WTC11 (cell line): Measurements from ENCODE around the gene WDR49. TPM values are rescaled to one million over a fixed set of nuclear protein-coding genes. Genes with fewer than 3 reads are reported as not detected.

Experiments used
- ATAC-seq: fragments of 200-7000 bp; cut with Tn5 transposase; 2 replicates; pipeline ENCODE4 v1.10.0; 2021; ENCODE audit warnings: mild to moderate bottlenecking, moderate library complexity
- CTCF ChIA-PET: fragments of 300-600 bp; sonication (Branson Sonifier 250); formaldehyde crosslinking; loops from one replicate; lab custom pipeline; 2021; ENCODE audit warnings: antibody characterized with exemption; lab: Charles Lee
- POLR2A ChIA-PET: fragments of 350-600 bp; sonication (Branson Sonifier 250); formaldehyde crosslinking; loops from one replicate; lab custom pipeline; 2021; ENCODE audit warnings: antibody characterized with exemption; lab: Charles Lee
- DNase-seq: peaks from one replicate; pipeline ENCODE4 v3.0.0; 2021; ENCODE audit warnings: low spot score
- H3K27ac Mint-ChIP-seq: 2 replicates; pipeline ENCODE4 v1.8.0; 2021; ENCODE audit warnings: mixed read lengths
- H3K27me3 Mint-ChIP-seq: 2 replicates; pipeline ENCODE4 v1.8.0; 2021; ENCODE audit warnings: low read depth, mild to moderate bottlenecking, moderate library complexity, mixed read lengths
- H3K36me3 Mint-ChIP-seq: 2 replicates; pipeline ENCODE4 v1.8.0; 2021; ENCODE audit warnings: mixed read lengths
- H3K4me1 Mint-ChIP-seq: 2 replicates; pipeline ENCODE4 v1.8.0; 2022; ENCODE audit warnings: mixed read lengths
- H3K4me3 Mint-ChIP-seq: 2 replicates; pipeline ENCODE4 v1.8.0; 2021; ENCODE audit warnings: mild to moderate bottlenecking, moderate library complexity, mixed read lengths
- H3K9me3 Mint-ChIP-seq: 2 replicates; pipeline ENCODE4 v1.8.0; 2021; ENCODE audit warnings: mixed read lengths
- ATF6 ChIP-seq: sonication (generic); formaldehyde crosslinking; IDR thresholded peaks from 2 replicates; pipeline ENCODE4 v1.8.1; 2023; ENCODE audit warnings: mild to moderate bottlenecking, missing genetic modification reagents
- CDX4 ChIP-seq: fragments of 250-450 bp; sonication (Bioruptor Pico); IDR thresholded peaks from 2 replicates; pipeline ENCODE4 v1.9.0; 2021; ENCODE audit warnings: moderate library complexity, mild to moderate bottlenecking, inconsistent platforms, borderline replicate concordance
- CTCF ChIP-seq: fragments of 200-600 bp; IDR thresholded peaks from 2 replicates; pipeline ENCODE4 v1.8.0; 2022; ENCODE audit warnings: antibody characterized with exemption
- E2F5 ChIP-seq: sonication (generic); formaldehyde crosslinking; IDR thresholded peaks from 2 replicates; pipeline ENCODE4 v1.8.1; 2022; ENCODE audit warnings: mild to moderate bottlenecking, moderate library complexity, missing genetic modification reagents
- ELF4 ChIP-seq: sonication (generic); formaldehyde crosslinking; IDR thresholded peaks from 2 replicates; pipeline ENCODE4 v1.8.1; 2022; ENCODE audit warnings: low read depth, mild to moderate bottlenecking, moderate library complexity, missing genetic modification reagents
- ESRRA ChIP-seq: sonication (generic); formaldehyde crosslinking; IDR thresholded peaks from 2 replicates; pipeline ENCODE4 v1.8.1; 2022; ENCODE audit warnings: mild to moderate bottlenecking, missing genetic modification reagents, borderline replicate concordance
- ETV6 ChIP-seq: sonication (generic); formaldehyde crosslinking; IDR thresholded peaks from 2 replicates; pipeline ENCODE4 v1.8.1; 2022; ENCODE audit warnings: mild to moderate bottlenecking, missing genetic modification reagents
- FOXP1 ChIP-seq: sonication (generic); formaldehyde crosslinking; IDR thresholded peaks from 2 replicates; pipeline ENCODE4 v1.8.0; 2022; ENCODE audit warnings: missing genetic modification reagents, mild to moderate bottlenecking, moderate library complexity, borderline replicate concordance
- GABPB1 ChIP-seq: sonication (generic); formaldehyde crosslinking; IDR thresholded peaks from 2 replicates; pipeline ENCODE4 v1.8.1; 2023; ENCODE audit warnings: mild to moderate bottlenecking, missing genetic modification reagents
- HMGA2 ChIP-seq: fragments of 250-450 bp; sonication (Bioruptor Pico); IDR thresholded peaks from 2 replicates; pipeline ENCODE4 v1.4.0; 2021; ENCODE audit warnings: mild to moderate bottlenecking, moderate library complexity
- MLX ChIP-seq: sonication (generic); formaldehyde crosslinking; IDR thresholded peaks from 2 replicates; pipeline ENCODE4 v1.8.1; 2023; ENCODE audit warnings: mild to moderate bottlenecking, missing genetic modification reagents, moderate library complexity
- NR1H2 ChIP-seq: sonication (generic); formaldehyde crosslinking; IDR thresholded peaks from 2 replicates; pipeline ENCODE4 v1.9.0; 2021; ENCODE audit warnings: mild to moderate bottlenecking, moderate library complexity, missing genetic modification reagents
- OVOL2 ChIP-seq: fragments of 250-450 bp; sonication (Bioruptor Pico); IDR thresholded peaks from 2 replicates; pipeline ENCODE4 v1.9.0; 2021; ENCODE audit warnings: mild to moderate bottlenecking, borderline replicate concordance
- RELA ChIP-seq: sonication (generic); formaldehyde crosslinking; IDR thresholded peaks from 2 replicates; pipeline ENCODE4 v1.8.1; 2022; ENCODE audit warnings: missing genetic modification reagents, mild to moderate bottlenecking, borderline replicate concordance
- TEAD1 ChIP-seq: sonication (generic); formaldehyde crosslinking; IDR thresholded peaks from 2 replicates; pipeline ENCODE4 v1.8.0; 2022; ENCODE audit warnings: mild to moderate bottlenecking, missing genetic modification reagents
- TP53 ChIP-seq: sonication (generic); formaldehyde crosslinking; IDR thresholded peaks from 2 replicates; pipeline ENCODE4 v1.8.1; 2023; ENCODE audit warnings: mild to moderate bottlenecking, missing genetic modification reagents
- USF1 ChIP-seq: sonication (generic); formaldehyde crosslinking; IDR thresholded peaks from 2 replicates; pipeline ENCODE4 v1.8.0; 2022; ENCODE audit warnings: mild to moderate bottlenecking, missing genetic modification reagents
- ZBTB21 ChIP-seq: sonication (generic); formaldehyde crosslinking; IDR thresholded peaks from 2 replicates; pipeline ENCODE4 v1.8.1; 2023; ENCODE audit warnings: mild to moderate bottlenecking, missing genetic modification reagents, borderline replicate concordance
- ZNF121 ChIP-seq: sonication (generic); formaldehyde crosslinking; IDR thresholded peaks from 2 replicates; pipeline ENCODE4 v1.8.0; 2023; ENCODE audit warnings: missing genetic modification reagents
- ZNF219 ChIP-seq: sonication (generic); formaldehyde crosslinking; IDR thresholded peaks from 2 replicates; pipeline ENCODE4 v1.8.0; 2023; ENCODE audit warnings: missing genetic modification reagents, mild to moderate bottlenecking, borderline replicate concordance
- ZNF263 ChIP-seq: sonication (generic); formaldehyde crosslinking; IDR thresholded peaks from 2 replicates; pipeline ENCODE4 v1.8.1; 2022; ENCODE audit warnings: low read depth, mild to moderate bottlenecking, moderate library complexity, missing genetic modification reagents
- ZNF317 ChIP-seq: sonication (generic); formaldehyde crosslinking; IDR thresholded peaks from 2 replicates; pipeline ENCODE4 v1.8.1; 2023; ENCODE audit warnings: low read depth, mild to moderate bottlenecking, moderate library complexity, missing genetic modification reagents, borderline replicate concordance
- ZNF396 ChIP-seq: fragments of 250-450 bp; sonication (Bioruptor Pico); IDR thresholded peaks from 2 replicates; pipeline ENCODE4 v1.8.0; 2021; ENCODE audit warnings: mild to moderate bottlenecking, moderate library complexity, borderline replicate concordance
- ZNF671 ChIP-seq: fragments of 250-450 bp; sonication (Bioruptor Pico); IDR thresholded peaks from 2 replicates; pipeline ENCODE4 v1.8.0; 2021; ENCODE audit warnings: mild to moderate bottlenecking
- total RNA-seq: library from RNA; stranded (reverse); gene quantifications from 3 replicates; pipeline ENCODE4 v1.2.3, GENCODE V29; 2021

Gene WDR49
- total RNA-seq, 1 experiment from 2014 or later = 0.92 TPM

GRCh38 chr3:167700046-167700445, 46.3 kb upstream of the WDR49 start (continued):
- TF ChIP-seq E2F5 = no peak
- no peak for TF ChIP-seq ELF4 (CRISPR knock-in tag)
- TF ChIP-seq ZBTB21 (CRISPR knock-in tag) = no peak
- no peak for TF ChIP-seq ZNF121 (CRISPR knock-in tag)
- TF ChIP-seq MLX (CRISPR knock-in tag) = no peak
- TF ChIP-seq NR1H2 (CRISPR knock-in tag) = no peak

- no peaks in the 10 kb centered on the region for H3K9me3 Mint-ChIP-seq
- POLR2A ChIA-PET = interaction anchor here (0.7 kb wide), 1 partner anchor 24 kb away, joined by 3 read pairs; no protein-coding TSS in a partner anchor
- no peak for TF ChIP-seq TEAD1 (CRISPR knock-in tag)
- TF ChIP-seq ETV6 = no peak
- no peak for TF ChIP-seq ZNF121 (CRISPR knock-in tag)
- TF ChIP-seq ZNF263 (CRISPR knock-in tag) = no peak
- TF ChIP-seq HMGA2 (CRISPR knock-in tag) = no peak
- no peak for TF ChIP-seq GABPB1 (CRISPR knock-in tag)
- TF ChIP-seq RELA (CRISPR knock-in tag) = no peak
- TF ChIP-seq OVOL2 = no peak
- no peak for TF ChIP-seq ATF6 (CRISPR knock-in tag)
- no peak for TF ChIP-seq ZNF317 (CRISPR knock-in tag)
- no peak for TF ChIP-seq CDX4 (CRISPR knock-in tag)
- no peak for TF ChIP-seq ESRRA
- no peak for TF ChIP-seq USF1 (CRISPR knock-in tag)
- TF ChIP-seq FOXP1 (CRISPR knock-in tag) = no peak
- no peak for TF ChIP-seq E2F5
- no peak for TF ChIP-seq ZNF219 (CRISPR knock-in tag)
- no peak for TF ChIP-seq CTCF
- TF ChIP-seq ZNF671 (CRISPR knock-in tag) = no peak
- TF ChIP-seq TP53 (CRISPR knock-in tag) = no peak
- TF ChIP-seq ZNF396 (CRISPR knock-in tag) = no peak
- TF ChIP-seq, all 79 proteins: peak for 0
- Mint-ChIP-seq H3K4me3 (no peak overlapping the region), H3K4me1 (peaks cover 20% of the 10 kb centered on the region), H3K27ac (no peak overlapping the region), H3K27me3 (no peaks in the 10 kb centered on the region), H3K36me3 (peaks cover 27% of the 10 kb centered on the region)
- CTCF ChIA-PET = interaction anchor here (0.6 to 0.8 kb wide), 2 partner anchors 9 to 47 kb away, joined by 3 to 4 read pairs; no protein-coding TSS in a partner anchor
- DNase-seq = no peak
- no peak for ATAC-seq
Measured at GRCh38 chr3:167694121-167694520, 40.4 kb upstream of the WDR49 start.
